ENCODE measurements around the gene NR5A2. TPM values are rescaled to one million over a fixed set of nuclear protein-coding genes. Genes with fewer than 3 reads are reported as not detected.

Gene NR5A2
- total RNA-seq, 2 experiments from 2014 or later, result not detected

- ChIA-PET POLR2A (no interaction called here), CTCF (no interaction called here)
These were observed 8.0 kb downstream of the NR5A2 start for GRCh38 chr1:200035397-200035955.

- ChIA-PET CTCF (no interaction called here), POLR2A (no interaction called here)
These were observed 8.6 kb downstream of the NR5A2 start for GRCh38 chr1:200035956-200036618.

- CTCF ChIA-PET, result interaction anchor here (0.7 kb wide), 1 partner anchor 472 kb away, joined by 3 read pairs; no protein-coding TSS in a partner anchor
- POLR2A ChIA-PET, result no interaction called here
These were observed 9.2 kb downstream of the NR5A2 start for GRCh38 chr1:200036619-200037270.

- ChIA-PET POLR2A (no interaction called here), CTCF (no interaction called here)
These were observed 10.0 kb downstream of the NR5A2 start for GRCh38 chr1:200037501-200037900.

DNA sequence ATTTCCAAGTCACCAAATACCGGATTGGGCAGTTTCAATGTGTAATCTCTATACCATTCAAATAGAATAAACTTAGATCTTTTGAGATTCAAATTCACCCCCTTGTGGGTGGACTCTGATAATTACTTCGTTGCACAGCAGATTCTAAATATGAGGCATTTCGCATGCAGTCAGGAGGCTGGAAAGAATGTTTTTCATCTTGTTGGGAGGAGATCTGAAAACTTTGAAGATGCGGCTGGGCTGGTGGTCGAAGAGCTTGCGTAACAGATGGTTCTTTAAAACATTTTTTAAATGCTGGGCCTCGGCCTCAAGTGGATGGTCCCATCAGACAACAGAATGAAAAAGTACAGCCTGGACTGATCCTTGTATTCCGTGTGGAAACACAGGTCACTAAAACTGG lies 10.4 kb downstream of the NR5A2 start:
- ChIA-PET POLR2A (no interaction called here), CTCF (no interaction called here)

- CTCF ChIA-PET, result no interaction called here
These were observed 10.9 kb downstream of the NR5A2 start for GRCh38 chr1:200038325-200038980.

GRCh38 chr1:200038981-200039848 lies 11.7 kb downstream of the NR5A2 start:
- CTCF ChIA-PET, result no interaction called here
- POLR2A ChIA-PET, result no interaction called here

More at GRCh38 chr1:200038325-200038980, 10.9 kb downstream of the NR5A2 start:
- POLR2A ChIA-PET, result no interaction called here

- CTCF ChIA-PET, result no interaction called here
- POLR2A ChIA-PET, result no interaction called here
These were observed 12.5 kb downstream of the NR5A2 start for GRCh38 chr1:200039849-200040474.

GRCh38 chr1:200040481-200041138 lies 13.1 kb downstream of the NR5A2 start:
- ChIA-PET POLR2A (no interaction called here), CTCF (no interaction called here)

- ChIA-PET POLR2A (no interaction called here), CTCF (no interaction called here)
These were observed 14.0 kb downstream of the NR5A2 start for GRCh38 chr1:200041337-200042118.

GRCh38 chr1:200042119-200042551 lies 14.6 kb downstream of the NR5A2 start:
- ChIA-PET POLR2A (no interaction called here), CTCF (no interaction called here)

- POLR2A ChIA-PET, result no interaction called here
- CTCF ChIA-PET, result no interaction called here
These were observed 15.2 kb downstream of the NR5A2 start for GRCh38 chr1:200042552-200043335.

- POLR2A ChIA-PET, result no interaction called here
- CTCF ChIA-PET, result no interaction called here
These were observed 15.8 kb downstream of the NR5A2 start for GRCh38 chr1:200043336-200043668.

DNA sequence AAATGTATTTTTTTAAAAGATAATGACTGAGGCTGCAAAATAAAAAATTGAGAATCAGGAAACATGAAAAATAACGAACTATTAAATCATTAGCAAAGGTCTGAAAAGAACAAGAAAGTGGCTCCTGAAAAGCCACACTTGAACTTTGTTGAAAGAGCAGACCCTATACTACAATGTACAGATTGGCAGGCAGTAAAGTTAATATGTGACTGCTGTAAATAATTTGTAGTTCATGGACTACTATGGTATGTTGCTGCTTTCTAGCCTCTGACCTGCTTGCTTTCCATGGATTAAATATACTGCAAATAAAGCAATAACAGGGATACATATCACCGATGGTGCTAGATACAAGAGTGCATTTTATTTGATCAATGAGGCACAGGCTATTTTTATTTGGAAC lies 18.6 kb downstream of the NR5A2 start:
- ChIA-PET CTCF (no interaction called here), POLR2A (no interaction called here)

GRCh38 chr1:200048244-200048643 lies 20.7 kb downstream of the NR5A2 start:
- POLR2A ChIA-PET, result no interaction called here
- CTCF ChIA-PET, result interaction anchor here (0.6 kb wide), 1 partner anchor 98 kb away, joined by 5 read pairs; no protein-coding TSS in a partner anchor

GRCh38 chr1:200049810-200050209 lies 22.3 kb downstream of the NR5A2 start:
- ChIA-PET CTCF (no interaction called here), POLR2A (no interaction called here)

- ChIA-PET CTCF (no interaction called here), POLR2A (no interaction called here)
These were observed 24.1 kb downstream of the NR5A2 start for GRCh38 chr1:200051620-200052019.

DNA sequence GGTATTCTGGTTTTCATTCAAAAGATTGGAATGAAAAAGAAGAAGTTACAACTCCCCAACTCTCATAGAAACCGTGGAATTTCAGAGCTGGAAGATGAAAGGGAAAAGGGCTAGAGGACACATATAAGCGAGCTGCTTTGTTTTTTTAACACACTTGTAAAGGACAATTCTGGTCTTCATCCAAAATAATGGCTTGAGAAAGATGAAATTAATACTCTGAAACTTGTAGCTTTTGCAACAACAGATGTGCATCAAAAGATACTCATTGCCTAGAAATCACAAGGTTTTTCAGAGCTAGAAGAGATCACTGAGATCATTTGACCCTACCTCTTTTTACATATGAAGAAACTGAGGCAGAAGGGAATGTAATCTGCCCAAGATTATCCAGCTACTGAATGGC lies 25.6 kb downstream of the NR5A2 start:
- ChIA-PET CTCF (no interaction called here), POLR2A (no interaction called here)

Measured in activated CD8-positive, alpha-beta memory T cell treated with anti-CD3 and anti-CD28 coated beads for 36 hours (primary cell).